22Rv1 (cell line): ENCODE measurements around the gene SBNO2.

Experiments used
- ZFX ChIP-seq: fragments of 450-650 bp; IDR thresholded peaks from 2 replicates; pipeline ENCODE4 v1.6.1; 2017; ENCODE audit warnings: antibody characterized with exemption, borderline replicate concordance
- TF ChIP-seq, protein P1 (sequence below): fragments of 450-650 bp; IDR thresholded peaks from 2 replicates; pipeline ENCODE4 v1.5.1; 2017; ENCODE audit warnings: mild to moderate bottlenecking

DNA sequence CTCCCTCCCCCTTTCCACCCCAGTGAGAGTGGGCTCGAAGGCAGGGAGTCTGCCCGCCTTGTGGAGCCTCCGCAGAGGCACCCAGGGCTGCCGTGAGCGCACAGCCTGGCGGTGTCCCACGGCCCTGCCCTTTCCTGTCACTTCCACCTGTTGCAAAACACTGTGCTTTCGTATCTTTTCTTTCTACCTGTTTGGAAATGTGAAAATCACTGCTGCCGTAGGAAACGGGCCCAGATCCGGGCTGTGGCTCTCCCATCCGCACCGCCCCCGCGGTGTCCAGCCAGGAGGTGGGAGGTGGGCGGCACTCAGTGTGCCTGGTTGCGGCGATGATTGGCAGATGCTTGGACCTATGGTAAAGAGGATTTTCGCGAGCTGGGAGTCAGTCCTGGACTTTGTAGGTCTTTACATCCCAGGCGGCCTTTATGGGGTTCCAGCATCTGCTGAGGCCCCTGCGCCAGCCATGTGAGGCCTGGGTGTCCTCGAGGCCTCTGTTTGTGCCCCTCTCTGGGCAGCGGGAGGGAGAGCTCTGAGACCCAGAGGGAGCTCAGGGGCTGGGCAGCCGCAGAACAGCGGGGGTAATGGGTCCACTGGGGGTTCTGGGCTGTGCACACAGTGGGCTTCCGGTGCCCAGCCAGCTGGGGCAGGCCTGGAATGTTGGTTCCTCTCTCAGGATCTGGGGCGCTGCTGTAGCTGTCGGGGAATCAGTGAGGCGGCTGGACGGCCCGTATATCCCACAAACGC lies 37.6 kb upstream of the SBNO2 start:
- TF ChIP-seq, protein P1, sequence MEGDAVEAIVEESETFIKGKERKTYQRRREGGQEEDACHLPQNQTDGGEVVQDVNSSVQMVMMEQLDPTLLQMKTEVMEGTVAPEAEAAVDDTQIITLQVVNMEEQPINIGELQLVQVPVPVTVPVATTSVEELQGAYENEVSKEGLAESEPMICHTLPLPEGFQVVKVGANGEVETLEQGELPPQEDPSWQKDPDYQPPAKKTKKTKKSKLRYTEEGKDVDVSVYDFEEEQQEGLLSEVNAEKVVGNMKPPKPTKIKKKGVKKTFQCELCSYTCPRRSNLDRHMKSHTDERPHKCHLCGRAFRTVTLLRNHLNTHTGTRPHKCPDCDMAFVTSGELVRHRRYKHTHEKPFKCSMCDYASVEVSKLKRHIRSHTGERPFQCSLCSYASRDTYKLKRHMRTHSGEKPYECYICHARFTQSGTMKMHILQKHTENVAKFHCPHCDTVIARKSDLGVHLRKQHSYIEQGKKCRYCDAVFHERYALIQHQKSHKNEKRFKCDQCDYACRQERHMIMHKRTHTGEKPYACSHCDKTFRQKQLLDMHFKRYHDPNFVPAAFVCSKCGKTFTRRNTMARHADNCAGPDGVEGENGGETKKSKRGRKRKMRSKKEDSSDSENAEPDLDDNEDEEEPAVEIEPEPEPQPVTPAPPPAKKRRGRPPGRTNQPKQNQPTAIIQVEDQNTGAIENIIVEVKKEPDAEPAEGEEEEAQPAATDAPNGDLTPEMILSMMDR = no peak
- no peak for TF ChIP-seq ZFX
